SU-DHL-6 (cell line): ENCODE results near the gene DOK7.

Experiments
- H2AFZ ChIP-seq: fragments of 200-600 bp; sonication (generic); 2 replicates; pipeline ENCODE4 v1.6.1; 2014; ENCODE audit warnings: low read depth, mild to moderate bottlenecking, moderate library complexity, mixed read lengths, antibody characterized with exemption, low read length; ENCODE audit not compliant: severe bottlenecking
- H3F3A ChIP-seq: fragments of 200-600 bp; shearing (Covaris generic); 2 replicates; pipeline ENCODE4 v1.6.0; 2016; ENCODE audit warnings: antibody characterized with exemption, mild to moderate bottlenecking; ENCODE audit not compliant: insufficient read depth
- H3K27ac ChIP-seq: fragments of 200-600 bp; sonication (generic); 2 replicates; pipeline ENCODE4 v1.5.1; 2016; ENCODE audit warnings: low read depth, mild to moderate bottlenecking, low read length, moderate library complexity, mixed read lengths
- H3K27me3 ChIP-seq: fragments of 200-600 bp; sonication (generic), shearing (Covaris generic); 2 replicates; pipeline ENCODE4 v1.6.0; 2014; ENCODE audit warnings: mild to moderate bottlenecking, low read length
- H3K36me3 ChIP-seq: fragments of 200-600 bp; sonication (generic); 2 replicates; pipeline ENCODE4 v1.6.1; 2014; ENCODE audit warnings: mild to moderate bottlenecking, low read length, mixed read lengths
- H3K4me2 ChIP-seq: fragments of 300-600, 200-600 bp; shearing (Covaris generic), sonication (generic); 2 replicates; pipeline ENCODE4 v1.6.0; 2014; ENCODE audit warnings: low read length, low read depth, mild to moderate bottlenecking; ENCODE audit not compliant: poor library complexity, severe bottlenecking
- H3K4me3 ChIP-seq: fragments of 200-600 bp; sonication (generic); 2 replicates; pipeline ENCODE4 v1.5.1; 2014; ENCODE audit warnings: antibody characterized with exemption, low read length, mild to moderate bottlenecking, mixed read lengths; ENCODE audit not compliant: insufficient read depth, poor library complexity, severe bottlenecking
- H3K79me2 ChIP-seq: fragments of 200-600 bp; sonication (generic); 2 replicates; pipeline ENCODE4 v1.6.1; 2014; ENCODE audit warnings: mild to moderate bottlenecking, low read length, moderate library complexity; ENCODE audit not compliant: insufficient read depth
- H3K9ac ChIP-seq: fragments of 200-600 bp; sonication (generic); 2 replicates; pipeline ENCODE4 v1.7.0; 2014; ENCODE audit warnings: mild to moderate bottlenecking, low read length
- H3K9me2 ChIP-seq: fragments of 200-600 bp; sonication (generic); replicated peaks from 2 replicates; pipeline ENCODE4 v1.6.1; 2014; ENCODE audit warnings: low read length; ENCODE audit not compliant: insufficient read depth
- H3K9me3 ChIP-seq: fragments of 200-600 bp; sonication (generic); 2 replicates; pipeline ENCODE4 v1.6.1; 2014; ENCODE audit warnings: low read length, mixed read lengths; ENCODE audit not compliant: insufficient read depth
- H4K20me1 ChIP-seq: fragments of 200-600 bp; sonication (generic); 2 replicates; pipeline ENCODE4 v1.6.1; 2014; ENCODE audit warnings: low read depth, mild to moderate bottlenecking, antibody characterized with exemption, low read length, moderate library complexity, mixed read lengths
- EZH2phosphoT487 ChIP-seq: fragments of 200-600 bp; sonication (generic), shearing (Covaris generic); conservative IDR thresholded peaks from 2 replicates; pipeline ENCODE4 v1.6.1; 2018; ENCODE audit warnings: mild to moderate bottlenecking, antibody characterized with exemption, low read length, moderate library complexity, mixed read lengths
- TF ChIP-seq, protein P1 (sequence below): fragments of 200-600 bp; sonication (generic); IDR thresholded peaks from one replicate; pipeline ENCODE4 v1.5.1; 2017; ENCODE audit warnings: antibody characterized with exemption, mild to moderate bottlenecking, low read length, moderate library complexity; ENCODE audit not compliant: insufficient read depth, poor library complexity, severe bottlenecking

DOK7 gene

GRCh38 chr4:3468154-3468553 lies 5.0 kb downstream of the DOK7 start:
- Histone ChIP-seq H4K20me1 (no peaks in the 10 kb centered on the region), H3K4me3 (no peak overlapping the region), H3K4me2 (no peak overlapping the region), H3K9ac (no peak overlapping the region), H2AFZ (no peak overlapping the region), H3K27me3 (no peaks in the 10 kb centered on the region), H3K36me3 (no peaks in the 10 kb centered on the region), H3F3A (no peaks in the 10 kb centered on the region), H3K9me3 (no peaks in the 10 kb centered on the region; the same call in 1 of the 2 replicates), H3K27ac (no peak overlapping the region), H3K79me2 (no peaks in the 10 kb centered on the region), H3K9me2 (no peaks in the 10 kb centered on the region)
- no peak for TF ChIP-seq EZH2phosphoT487
- TF ChIP-seq, protein P1, sequence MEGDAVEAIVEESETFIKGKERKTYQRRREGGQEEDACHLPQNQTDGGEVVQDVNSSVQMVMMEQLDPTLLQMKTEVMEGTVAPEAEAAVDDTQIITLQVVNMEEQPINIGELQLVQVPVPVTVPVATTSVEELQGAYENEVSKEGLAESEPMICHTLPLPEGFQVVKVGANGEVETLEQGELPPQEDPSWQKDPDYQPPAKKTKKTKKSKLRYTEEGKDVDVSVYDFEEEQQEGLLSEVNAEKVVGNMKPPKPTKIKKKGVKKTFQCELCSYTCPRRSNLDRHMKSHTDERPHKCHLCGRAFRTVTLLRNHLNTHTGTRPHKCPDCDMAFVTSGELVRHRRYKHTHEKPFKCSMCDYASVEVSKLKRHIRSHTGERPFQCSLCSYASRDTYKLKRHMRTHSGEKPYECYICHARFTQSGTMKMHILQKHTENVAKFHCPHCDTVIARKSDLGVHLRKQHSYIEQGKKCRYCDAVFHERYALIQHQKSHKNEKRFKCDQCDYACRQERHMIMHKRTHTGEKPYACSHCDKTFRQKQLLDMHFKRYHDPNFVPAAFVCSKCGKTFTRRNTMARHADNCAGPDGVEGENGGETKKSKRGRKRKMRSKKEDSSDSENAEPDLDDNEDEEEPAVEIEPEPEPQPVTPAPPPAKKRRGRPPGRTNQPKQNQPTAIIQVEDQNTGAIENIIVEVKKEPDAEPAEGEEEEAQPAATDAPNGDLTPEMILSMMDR: no peak

DNA sequence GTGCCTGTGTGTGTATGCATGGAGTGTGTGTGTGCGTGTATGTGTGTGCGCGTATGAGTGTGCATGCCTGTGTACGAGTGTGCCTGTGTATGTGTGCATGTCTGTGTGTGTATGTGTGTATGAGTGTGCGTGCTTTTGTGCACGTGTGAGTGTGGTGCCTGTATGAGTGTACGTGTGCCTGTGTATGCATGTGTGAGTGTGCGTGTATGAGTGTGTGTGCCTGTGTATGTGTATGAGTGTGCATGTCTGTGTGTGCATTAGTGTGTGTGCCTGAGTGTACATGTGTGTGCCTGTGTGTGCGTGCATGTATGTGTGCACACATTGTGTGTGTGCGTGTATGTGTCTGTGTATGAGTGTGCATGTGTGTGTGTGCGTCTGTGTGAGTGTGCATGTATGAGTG lies 5.7 kb downstream of the DOK7 start:
- no peaks in the 10 kb centered on the region for H3K36me3 ChIP-seq
- TF ChIP-seq, protein P1: no peak
- TF ChIP-seq EZH2phosphoT487: no peak
- H3K9ac ChIP-seq: no peak overlapping the region
- no peaks in the 10 kb centered on the region for H3F3A ChIP-seq
- no peak overlapping the region for H3K4me2 ChIP-seq
- no peaks in the 10 kb centered on the region for H4K20me1 ChIP-seq
- no peak overlapping the region for H3K4me3 ChIP-seq
- H3K9me2 ChIP-seq: no peaks in the 10 kb centered on the region
- no peak overlapping the region for H3K27ac ChIP-seq
- H3K79me2 ChIP-seq: no peaks in the 10 kb centered on the region
- no peaks in the 10 kb centered on the region; the same call in 1 of the 2 replicates for H3K9me3 ChIP-seq
- H2AFZ ChIP-seq: no peak overlapping the region
- no peaks in the 10 kb centered on the region for H3K27me3 ChIP-seq

DNA sequence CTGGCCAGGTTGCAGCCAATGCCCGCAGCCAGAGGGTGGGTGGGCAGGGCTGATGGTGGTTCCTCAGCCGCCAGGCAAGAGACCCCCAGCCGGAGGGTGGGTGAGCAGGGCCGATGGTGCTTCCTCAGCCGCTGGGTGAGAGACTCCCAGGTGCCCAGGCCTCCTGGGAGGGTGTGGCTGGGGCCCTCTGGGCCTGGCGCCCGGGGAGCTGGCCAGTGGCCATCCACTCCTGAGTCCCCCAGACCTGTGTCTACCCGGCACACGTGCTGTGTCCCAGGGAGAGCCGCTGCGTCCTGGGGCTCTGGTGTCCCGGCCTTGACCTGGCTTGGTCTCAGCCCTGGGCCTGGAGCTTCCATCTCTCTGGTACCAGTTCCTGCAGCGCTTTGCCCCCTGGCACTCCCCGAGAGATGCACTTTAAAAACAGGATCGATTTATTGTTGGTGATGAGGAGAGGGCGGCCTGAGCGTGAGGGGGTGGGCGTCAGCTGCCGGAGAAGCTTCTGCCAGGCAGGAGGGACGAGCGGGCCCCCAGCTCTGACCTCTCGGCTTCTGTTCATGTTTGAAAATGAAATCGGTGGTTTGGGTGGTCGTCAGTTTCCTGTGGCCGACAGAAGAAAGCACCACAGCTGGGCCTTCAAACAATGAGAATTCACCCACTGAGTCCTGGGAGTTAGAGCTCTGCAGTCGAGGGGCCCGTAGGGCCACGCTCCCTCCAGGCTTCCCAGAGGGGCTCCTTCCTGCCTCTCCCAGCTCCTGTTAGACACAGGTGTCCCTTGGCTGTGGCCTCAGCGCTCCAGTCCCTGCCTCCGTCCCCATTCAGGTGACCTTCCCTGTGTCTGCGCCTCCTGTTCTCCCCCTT lies 6.5 kb downstream of the DOK7 start:
- H3F3A ChIP-seq: no peaks in the 10 kb centered on the region
- H3K79me2 ChIP-seq: no peaks in the 10 kb centered on the region
- H3K4me2 ChIP-seq: no peak overlapping the region
- TF ChIP-seq EZH2phosphoT487: no peak
- TF ChIP-seq, protein P1: no peak
- no peak overlapping the region for H3K9ac ChIP-seq
- no peaks in the 10 kb centered on the region for H3K9me2 ChIP-seq
- H3K4me3 ChIP-seq: no peak overlapping the region
- H2AFZ ChIP-seq: no peak overlapping the region
- no peaks in the 10 kb centered on the region for H4K20me1 ChIP-seq
- no peaks in the 10 kb centered on the region for H3K36me3 ChIP-seq
- H3K27ac ChIP-seq: no peak overlapping the region
- H3K27me3 ChIP-seq: no peaks in the 10 kb centered on the region
- no peaks in the 10 kb centered on the region; the same call in 1 of the 2 replicates for H3K9me3 ChIP-seq
